ENCODE measurements around the gene CCDC78. TPM values are rescaled to one million over a fixed set of nuclear protein-coding genes. Genes with fewer than 3 reads are reported as not detected.

Gene CCDC78
- total and polyA plus RNA-seq, 2 of the 13 experiments (the other 11 are each of a cell fraction or from before 2014, with no cell fraction given): 0.53 to 1.5 TPM

DNA sequence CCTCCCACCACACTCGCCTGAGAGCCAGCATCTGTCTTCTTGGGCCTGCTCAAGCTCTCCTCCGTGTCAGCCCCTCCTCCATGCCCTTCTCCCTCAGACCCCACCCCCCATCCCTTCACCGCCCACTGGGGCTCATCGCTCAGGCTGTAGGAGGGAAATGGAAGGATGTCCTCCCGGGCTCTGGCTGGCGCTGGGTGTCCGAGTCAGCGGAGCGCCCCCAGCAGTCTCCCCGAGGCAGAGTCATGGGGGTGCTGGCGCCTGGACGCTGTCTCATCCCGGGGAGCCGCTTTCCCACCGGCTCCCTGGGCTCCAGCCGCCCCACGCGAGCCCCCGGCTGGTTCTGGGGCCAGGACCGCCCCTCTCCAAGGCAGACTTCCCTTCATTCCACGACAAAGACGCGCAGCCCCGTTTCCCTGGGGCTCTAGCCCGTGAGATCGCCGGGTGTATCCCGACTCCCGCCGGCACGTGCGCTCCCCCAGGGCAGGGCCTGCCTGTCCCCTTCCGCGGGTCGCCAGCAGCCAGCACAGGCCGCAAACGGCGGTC lies 5.7 kb downstream of the CCDC78 start (continued):
- TF ChIP-seq ZBTB43 (CRISPR knock-in tag; conservative IDR thresholded peaks at IDR 0.05) (no peak), FOXA3 (CRISPR knock-in tag; IDR thresholded peaks at IDR 0.05) (no peak), ZNF296 (CRISPR knock-in tag; conservative IDR thresholded peaks at IDR 0.05) (no peak), ZNF317 (CRISPR knock-in tag; IDR thresholded peaks at IDR 0.05) (0 out of 2 replicates have a peak, but pooled peaks have one; percentile 21), CHD2 (IDR thresholded peaks at IDR 0.05; ENCODE audit: low read depth, low read length) (no peak), U2AF2 (IDR thresholded peaks at IDR 0.05; ENCODE audit: low read depth, low read length) (0 out of 2 replicates have a peak, but pooled peaks have one; percentile 41), TBX2 (CRISPR knock-in tag; IDR thresholded peaks at IDR 0.05; ENCODE audit: borderline replicate concordance) (no peak; the same call in 1 of the 2 replicates), NRL (CRISPR knock-in tag; IDR thresholded peaks at IDR 0.05; ENCODE audit: borderline replicate concordance) (peak; percentile 30; the same call in 1 of the 2 replicates), ZNF781 (CRISPR knock-in tag; IDR thresholded peaks at IDR 0.05; ENCODE audit: borderline replicate concordance, not compliant biosample characterization) (no peak), MYPOP (CRISPR knock-in tag; IDR thresholded peaks at IDR 0.05) (no peak), THAP8 (CRISPR knock-in tag; IDR thresholded peaks at IDR 0.05; ENCODE audit: borderline replicate concordance) (no peak), ZNF124 (CRISPR knock-in tag; IDR thresholded peaks at IDR 0.05) (no peak), IKZF4 (CRISPR knock-in tag; IDR thresholded peaks at IDR 0.05; ENCODE audit: borderline replicate concordance, low read depth, not compliant biosample characterization) (no peak), CBX2 (IDR thresholded peaks at IDR 0.05; ENCODE audit: low read depth, low read length) (no peak), CBX2 (CRISPR knock-in tag; IDR thresholded peaks at IDR 0.05; ENCODE audit: low read depth) (no peak), SMARCE1 (IDR thresholded peaks at IDR 0.05; ENCODE audit: borderline replicate concordance) (no peak), ZNF619 (CRISPR knock-in tag; IDR thresholded peaks at IDR 0.05) (no peak), ATAD3A (CRISPR knock-in tag; IDR thresholded peaks at IDR 0.05) (no peak), DR1 (CRISPR knock-in tag; IDR thresholded peaks at IDR 0.05) (no peak), JUND (CRISPR knock-in tag; IDR thresholded peaks at IDR 0.05) (no peak), ARID2 (CRISPR knock-in tag; IDR thresholded peaks at IDR 0.05; ENCODE audit: borderline replicate concordance) (no peak), ZNF572 (CRISPR knock-in tag; IDR thresholded peaks at IDR 0.05) (peak; percentile 62; the same call in 1 of the 2 replicates), HNRNPK (IDR thresholded peaks at IDR 0.05; ENCODE audit: low read depth, low read length, poor library complexity, severe bottlenecking) (no peak)
- TF ChIP-seq, protein P1, sequence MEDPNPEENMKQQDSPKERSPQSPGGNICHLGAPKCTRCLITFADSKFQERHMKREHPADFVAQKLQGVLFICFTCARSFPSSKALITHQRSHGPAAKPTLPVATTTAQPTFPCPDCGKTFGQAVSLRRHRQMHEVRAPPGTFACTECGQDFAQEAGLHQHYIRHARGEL (CRISPR knock-in tag; IDR thresholded peaks at IDR 0.05): no peak
- TF ChIP-seq, protein P2, sequence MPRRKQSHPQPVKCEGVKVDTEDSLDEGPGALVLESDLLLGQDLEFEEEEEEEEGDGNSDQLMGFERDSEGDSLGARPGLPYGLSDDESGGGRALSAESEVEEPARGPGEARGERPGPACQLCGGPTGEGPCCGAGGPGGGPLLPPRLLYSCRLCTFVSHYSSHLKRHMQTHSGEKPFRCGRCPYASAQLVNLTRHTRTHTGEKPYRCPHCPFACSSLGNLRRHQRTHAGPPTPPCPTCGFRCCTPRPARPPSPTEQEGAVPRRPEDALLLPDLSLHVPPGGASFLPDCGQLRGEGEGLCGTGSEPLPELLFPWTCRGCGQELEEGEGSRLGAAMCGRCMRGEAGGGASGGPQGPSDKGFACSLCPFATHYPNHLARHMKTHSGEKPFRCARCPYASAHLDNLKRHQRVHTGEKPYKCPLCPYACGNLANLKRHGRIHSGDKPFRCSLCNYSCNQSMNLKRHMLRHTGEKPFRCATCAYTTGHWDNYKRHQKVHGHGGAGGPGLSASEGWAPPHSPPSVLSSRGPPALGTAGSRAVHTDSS (CRISPR knock-in tag; conservative IDR thresholded peaks at IDR 0.05): no peak
- TF ChIP-seq, protein P3, sequence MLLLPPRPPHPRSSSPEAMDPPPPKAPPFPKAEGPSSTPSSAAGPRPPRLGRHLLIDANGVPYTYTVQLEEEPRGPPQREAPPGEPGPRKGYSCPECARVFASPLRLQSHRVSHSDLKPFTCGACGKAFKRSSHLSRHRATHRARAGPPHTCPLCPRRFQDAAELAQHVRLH (CRISPR knock-in tag; IDR thresholded peaks at IDR 0.05; ENCODE audit: borderline replicate concordance, low read depth): no peak; the same call in 1 of the 2 replicates
